Muscle of leg (tissue), 11 donors: ENCODE data around the gene MAMLD1. TPM values are rescaled to one million over a fixed set of nuclear protein-coding genes. Genes with fewer than 3 reads are reported as not detected.

Experiments
- DNase-seq: peaks from one replicate; pipeline ENCODE4 v3.0.0; 2013
- H3K27ac ChIP-seq: one replicate; pipeline ENCODE4 v1.5.1; 2013; ENCODE audit warnings: mild to moderate bottlenecking, low read length, control low read depth
- H3K27me3 ChIP-seq: one replicate; pipeline ENCODE4 v1.6.1; 2013; ENCODE audit warnings: low read length; ENCODE audit not compliant: control insufficient read depth, insufficient read depth
- H3K36me3 ChIP-seq: one replicate; pipeline ENCODE4 v1.6.1; 2013; ENCODE audit warnings: low read length; ENCODE audit not compliant: control insufficient read depth, insufficient read depth
- H3K4me1 ChIP-seq: one replicate; pipeline ENCODE4 v1.6.1; 2013; ENCODE audit warnings: low read length; ENCODE audit not compliant: control insufficient read depth, insufficient read depth
- H3K4me3 ChIP-seq: one replicate; pipeline ENCODE4 v1.5.1; 2013; ENCODE audit warnings: low read length, control low read depth
- H3K9me3 ChIP-seq: replicated peaks from 2 replicates; pipeline ENCODE4 v1.6.1; 2013; ENCODE audit warnings: low read depth, low read length; ENCODE audit not compliant: control insufficient read depth
- WGBS: methylation state at CpG from one replicate; pipeline ENCODE4 v1.1.5; 2013; ENCODE audit warnings: missing lambda C conversion rate; ENCODE audit not compliant: insufficient coverage; 5-methylcytosine and 5-hydroxymethylcytosine counted together
- polyA plus RNA-seq, 8 donors: library from polyadenylated mRNA; unstranded; fragments of 120-200 nt; gene quantifications; one replicate each; pipeline versions ENCODE4 v1.2.1 to v1.2.3, GENCODE V29; 2013; ENCODE audit warnings: inconsistent platforms in 1 of 8, low replicate concordance in 1 of 8; ENCODE audit not compliant: insufficient read length in 8 of 8, insufficient read depth in 1 of 8
- total RNA-seq: library from RNA; stranded (reverse); fragments of 120-200 nt; gene quantifications from one replicate; pipeline ENCODE4 v1.2.4, GENCODE V29; 2013

Gene MAMLD1
- total and polyA plus RNA-seq, 9 donors: 4.4 to 21.0 (median 15.3) TPM

- Histone ChIP-seq H3K27ac (peak overlapping the region; percentile 63), H3K27me3 (peaks cover 14% of the 10 kb centered on the region), H3K36me3 (no peaks in the 10 kb centered on the region), H3K4me1 (peaks cover 33% of the 10 kb centered on the region), H3K9me3 (no peaks in the 10 kb centered on the region), H3K4me3 (no peak overlapping the region)
- 83% methylated on average over 2 of the region's 5 CpGs for WGBS
- DNase-seq: no peak
Measured at GRCh38 chrX:150454508-150455214, 91.5 kb downstream of the MAMLD1 start.

DNA sequence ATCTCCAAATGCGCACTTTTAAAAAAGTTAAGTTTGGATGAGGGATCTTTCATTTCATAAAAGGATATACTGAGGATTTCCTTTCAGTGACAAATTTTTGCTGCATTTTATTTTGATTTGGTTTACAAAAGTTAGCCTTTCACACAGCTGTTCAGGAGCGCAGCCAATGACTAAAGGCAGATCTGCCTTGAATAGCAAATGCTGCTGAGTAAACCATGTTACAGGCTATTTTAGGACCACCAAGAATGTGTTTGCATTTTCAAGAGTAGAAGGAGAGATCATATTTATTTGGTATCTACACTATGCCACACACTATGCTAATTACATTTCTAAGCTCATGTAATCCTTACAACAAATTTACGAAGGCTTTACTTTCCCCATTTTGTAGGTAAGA is 92.1 kb downstream of the MAMLD1 start:
- Histone ChIP-seq H3K27ac (peak overlapping the region; percentile 37), H3K36me3 (no peaks in the 10 kb centered on the region), H3K4me3 (no peak overlapping the region), H3K4me1 (peaks cover 27% of the 10 kb centered on the region), H3K9me3 (no peaks in the 10 kb centered on the region), H3K27me3 (peaks cover 16% of the 10 kb centered on the region)
- no CpG with 5 or more reads among the region's 3 CpGs for WGBS
- DNase-seq: peak; percentile 80

DNA sequence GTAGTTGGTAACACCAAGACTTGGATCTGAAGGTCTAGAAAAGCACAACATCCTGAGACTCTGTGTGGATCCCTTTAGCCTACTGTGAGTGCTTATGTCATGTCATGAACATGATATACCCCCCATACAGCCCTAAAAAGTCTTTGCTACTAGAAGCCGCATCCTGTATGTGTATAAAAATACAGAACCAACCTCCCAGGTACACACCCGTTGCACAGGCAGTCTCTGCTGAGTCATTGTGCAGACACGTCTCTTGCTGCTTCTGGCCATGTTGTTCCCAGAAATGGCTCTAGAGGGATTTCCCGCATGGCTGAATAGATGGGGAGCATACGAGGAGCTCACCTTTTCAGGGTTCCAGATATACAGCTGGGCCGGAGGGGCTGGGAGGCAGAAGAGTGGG is 93.3 kb downstream of the MAMLD1 start:
- no peak overlapping the region for H3K27ac ChIP-seq
- 70% methylated on average over 4 of the region's 6 CpGs for WGBS
- no peak for DNase-seq
- H3K4me3 ChIP-seq: no peak overlapping the region
- no peaks in the 10 kb centered on the region for H3K36me3 ChIP-seq
- H3K27me3 ChIP-seq: peaks cover 18% of the 10 kb centered on the region
- H3K9me3 ChIP-seq: no peaks in the 10 kb centered on the region
- peaks cover 16% of the 10 kb centered on the region for H3K4me1 ChIP-seq

DNA sequence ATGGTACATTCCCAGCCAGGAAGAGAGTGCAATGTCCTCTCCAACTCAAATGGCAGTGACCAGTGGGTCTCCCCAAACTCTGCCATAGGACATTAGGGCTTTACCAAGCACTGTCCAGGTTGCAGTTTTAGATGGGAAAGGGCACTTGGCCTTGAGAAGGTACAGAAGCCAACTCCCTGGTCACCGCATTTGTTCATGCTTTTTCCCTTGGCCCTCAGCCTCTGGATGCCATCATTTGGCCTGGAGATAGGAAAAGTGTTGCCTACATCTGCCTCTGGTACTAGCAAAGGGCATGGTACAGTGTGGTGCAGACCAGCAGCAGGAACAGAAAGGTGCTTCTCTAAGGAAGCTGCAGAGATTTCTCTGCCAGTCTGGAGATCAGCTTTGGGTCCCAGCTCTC is 93.8 kb downstream of the MAMLD1 start:
- H3K9me3 ChIP-seq: no peaks in the 10 kb centered on the region
- peaks cover 16% of the 10 kb centered on the region for H3K4me1 ChIP-seq
- H3K36me3 ChIP-seq: no peaks in the 10 kb centered on the region
- H3K27me3 ChIP-seq: peaks cover 18% of the 10 kb centered on the region
- H3K27ac ChIP-seq: no peak overlapping the region
- DNase-seq: no peak
- 100% methylated on average over 1 of the region's 1 CpG for WGBS
- H3K4me3 ChIP-seq: no peak overlapping the region

DNA sequence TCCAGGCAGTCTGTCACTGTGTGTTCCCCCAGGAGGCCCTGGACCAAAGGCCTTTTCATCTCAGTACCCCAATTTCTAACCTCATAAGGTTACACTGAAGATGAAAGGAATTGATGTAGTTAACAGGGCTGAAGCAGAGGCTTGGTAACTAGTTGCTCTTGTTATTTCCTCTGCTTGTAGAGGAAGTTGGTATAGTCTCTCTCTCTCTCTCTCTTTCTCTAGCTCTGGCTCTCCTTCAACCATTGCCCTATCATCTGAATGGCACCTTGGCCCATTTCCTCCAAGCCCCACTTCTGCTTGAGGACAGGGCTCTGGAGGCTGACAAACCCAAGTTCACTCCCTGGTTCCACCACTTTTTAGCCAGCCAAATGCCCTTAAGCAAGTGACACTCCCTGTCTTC is 96.1 kb downstream of the MAMLD1 start:
- Histone ChIP-seq H3K4me3 (no peak overlapping the region), H3K9me3 (no peaks in the 10 kb centered on the region), H3K27me3 (peaks cover 22% of the 10 kb centered on the region), H3K36me3 (no peaks in the 10 kb centered on the region), H3K4me1 (peaks cover 10% of the 10 kb centered on the region), H3K27ac (no peak overlapping the region)
- DNase-seq: no peak

DNA sequence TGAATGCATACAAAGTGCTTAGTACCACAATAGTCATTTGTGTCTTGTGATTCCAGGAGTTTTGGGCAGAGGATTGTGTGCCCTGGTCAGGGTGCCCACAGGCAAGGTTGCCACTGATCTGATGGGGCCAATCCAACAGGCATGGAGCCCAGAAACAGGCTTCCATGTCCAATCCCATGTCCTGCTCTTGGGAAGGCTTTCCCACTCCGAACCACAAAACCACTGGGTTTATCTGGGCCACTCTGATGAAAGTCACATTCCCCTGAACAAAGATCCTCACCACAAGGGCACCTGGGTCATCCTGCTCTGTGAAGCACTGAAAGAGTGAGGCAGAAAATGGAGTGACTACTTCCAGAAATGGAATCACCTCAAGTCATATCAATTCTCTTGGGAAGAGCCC is 96.9 kb downstream of the MAMLD1 start:
- WGBS: no CpG with 5 or more reads among the region's 1 CpG
- H3K27me3 ChIP-seq: peaks cover 22% of the 10 kb centered on the region
- peaks cover 6% of the 10 kb centered on the region for H3K4me1 ChIP-seq
- H3K4me3 ChIP-seq: no peak overlapping the region
- H3K36me3 ChIP-seq: no peaks in the 10 kb centered on the region
- no peak overlapping the region for H3K27ac ChIP-seq
- no peaks in the 10 kb centered on the region for H3K9me3 ChIP-seq
- no peak for DNase-seq

DNA sequence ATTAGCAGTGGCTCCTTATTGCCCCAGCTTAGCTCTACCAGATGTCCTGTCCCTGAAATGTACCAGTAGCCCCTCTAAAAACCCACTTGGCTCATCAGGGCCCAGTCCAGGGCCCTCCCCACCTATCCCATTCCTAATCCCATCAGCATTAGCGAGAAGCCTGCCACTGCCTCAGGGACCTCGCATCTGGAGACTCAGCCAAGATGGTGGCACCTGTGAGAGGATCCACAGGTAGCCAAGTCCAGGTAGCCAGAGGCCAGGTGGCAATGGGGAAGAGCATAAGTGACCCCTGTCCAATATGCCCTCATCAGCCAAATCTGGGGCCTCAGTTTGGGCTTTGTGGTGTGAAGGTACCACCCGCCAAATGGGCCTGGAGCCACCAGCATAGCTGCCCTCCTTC is 97.7 kb downstream of the MAMLD1 start:
- no peaks in the 10 kb centered on the region for H3K9me3 ChIP-seq
- no peaks in the 10 kb centered on the region for H3K36me3 ChIP-seq
- WGBS: 72% methylated on average over 3 of the region's 3 CpGs
- H3K27me3 ChIP-seq: peaks cover 26% of the 10 kb centered on the region
- no peak overlapping the region for H3K27ac ChIP-seq
- no peak overlapping the region for H3K4me3 ChIP-seq
- DNase-seq: no peak
- H3K4me1 ChIP-seq: peaks cover 9% of the 10 kb centered on the region

DNA sequence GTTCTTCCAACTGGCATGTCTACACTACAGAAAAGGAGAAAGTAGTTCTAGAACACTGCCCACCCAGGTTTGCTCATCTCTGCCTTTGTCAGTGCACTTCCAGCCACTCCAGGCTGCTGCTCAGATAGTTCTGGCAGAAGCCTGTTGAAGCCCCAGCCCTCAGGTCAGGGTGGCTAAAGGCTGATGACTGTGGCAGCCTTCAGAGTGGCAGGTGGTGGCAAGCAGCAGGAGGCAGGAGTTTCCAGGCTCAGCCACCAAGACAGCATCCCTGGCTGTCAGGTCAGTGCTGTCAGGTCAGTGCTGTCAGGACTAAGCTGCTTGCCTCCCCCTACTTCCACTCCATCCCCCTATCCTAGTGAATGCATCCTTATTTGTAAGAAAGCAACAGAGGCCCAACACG is 100.4 kb downstream of the MAMLD1 start:
- Histone ChIP-seq H3K4me3 (no peak overlapping the region), H3K27ac (no peak overlapping the region), H3K27me3 (peaks cover 23% of the 10 kb centered on the region), H3K9me3 (no peaks in the 10 kb centered on the region), H3K36me3 (no peaks in the 10 kb centered on the region), H3K4me1 (peaks cover 6% of the 10 kb centered on the region)
- WGBS: 40% methylated on average over 1 of the region's 1 CpG
- DNase-seq: no peak

GRCh38 chrX:150464001-150464400 is 100.9 kb downstream of the MAMLD1 start:
- no peaks in the 10 kb centered on the region for H3K36me3 ChIP-seq
- H3K27me3 ChIP-seq: peaks cover 23% of the 10 kb centered on the region
- DNase-seq: no peak
- H3K9me3 ChIP-seq: no peaks in the 10 kb centered on the region
- H3K4me1 ChIP-seq: peaks cover 6% of the 10 kb centered on the region
- H3K27ac ChIP-seq: no peak overlapping the region
- WGBS: 73% methylated on average over 6 of the region's 6 CpGs
- H3K4me3 ChIP-seq: no peak overlapping the region

- H3K36me3 ChIP-seq: no peaks in the 10 kb centered on the region
- no peaks in the 10 kb centered on the region for H3K9me3 ChIP-seq
- no peak overlapping the region for H3K4me3 ChIP-seq
- H3K4me1 ChIP-seq: peaks cover 6% of the 10 kb centered on the region
- DNase-seq: no peak
- peaks cover 23% of the 10 kb centered on the region for H3K27me3 ChIP-seq
- H3K27ac ChIP-seq: no peak overlapping the region
- 55% methylated on average over 2 of the region's 5 CpGs for WGBS
Measured at GRCh38 chrX:150465326-150465725, 102.2 kb downstream of the MAMLD1 start.
